Stimulated activated CD8-positive, alpha-beta memory T cell treated with anti-CD3 and anti-CD28 coated beads, Interleukin-7, amount 100 ng/mL, for 48 hours (primary cell): Measurements from ENCODE around the gene PRKCA.

ENCODE experiments used
- DNase-seq, 2 donors: peaks; one replicate each; pipeline ENCODE4 v3.0.0-alpha.2; 2020; ENCODE audit warnings: low read depth in 1 of 2; ENCODE audit errors: extremely low read depth in 1 of 2

Gene PRKCA

GRCh38 chr17:66748578-66748977 lies 446.2 kb downstream of the PRKCA start:
- no peak for DNase-seq

- no peak for DNase-seq
Measured at GRCh38 chr17:66749217-66749832, 446.9 kb downstream of the PRKCA start.

GRCh38 chr17:66750116-66750515 lies 447.7 kb downstream of the PRKCA start:
- no peak for DNase-seq

DNA sequence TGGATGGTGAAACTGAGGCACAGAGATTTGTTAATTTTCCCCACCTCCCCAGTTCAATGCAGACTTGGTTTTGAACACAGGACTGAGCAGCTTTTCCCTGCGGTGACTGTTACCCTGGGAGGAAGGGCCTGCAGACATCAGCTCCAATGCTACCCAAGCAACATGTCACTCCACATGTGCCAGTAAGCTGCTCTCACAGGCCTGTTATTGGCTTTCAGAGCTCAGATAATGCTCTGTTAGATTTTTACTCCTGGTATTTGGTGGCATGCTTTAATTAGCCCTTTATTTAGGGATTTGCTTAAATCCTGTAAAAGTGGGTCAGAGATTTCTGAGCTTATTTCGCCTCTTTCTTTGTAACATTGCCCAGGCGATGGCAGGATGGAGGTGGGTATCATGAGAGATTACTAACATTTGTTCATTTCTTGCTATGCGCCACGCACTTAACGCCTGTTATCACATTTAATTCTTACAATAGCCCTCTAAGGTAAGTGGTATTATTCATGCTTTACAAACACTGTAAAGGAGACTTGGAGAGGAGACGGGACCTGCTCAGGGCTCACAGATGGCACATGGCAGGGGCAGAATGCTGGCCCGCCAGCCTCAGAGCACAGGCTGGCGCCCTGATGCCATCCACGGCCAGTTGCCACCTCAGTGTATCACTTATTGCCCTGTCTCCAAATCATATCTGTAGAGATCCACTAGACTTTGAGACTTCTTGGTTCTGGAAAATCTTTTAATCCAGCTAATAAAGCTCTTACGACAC lies 448.5 kb downstream of the PRKCA start:
- no peak for DNase-seq

DNA sequence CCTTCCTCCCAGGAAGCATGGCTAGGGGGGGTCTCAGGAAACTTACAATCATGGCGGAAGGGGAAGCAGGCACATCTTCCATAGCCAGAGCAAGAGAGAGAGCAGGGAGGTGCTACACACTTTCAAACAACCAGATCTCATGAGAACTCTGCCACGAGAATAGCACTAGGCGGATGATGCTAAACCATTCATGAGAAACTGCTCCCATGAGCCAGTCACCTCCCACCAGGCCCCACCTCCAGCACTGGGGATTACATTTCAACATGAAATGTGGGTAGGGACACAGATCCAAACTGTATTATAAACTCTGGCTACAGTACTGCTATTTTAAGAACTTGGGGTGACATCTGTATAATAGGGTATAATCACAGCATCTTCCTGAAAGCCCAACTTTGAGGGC lies 449.4 kb downstream of the PRKCA start:
- DNase-seq = no peak

- no peak for DNase-seq
Measured at GRCh38 chr17:66752411-66752810, 450.0 kb downstream of the PRKCA start.

DNA sequence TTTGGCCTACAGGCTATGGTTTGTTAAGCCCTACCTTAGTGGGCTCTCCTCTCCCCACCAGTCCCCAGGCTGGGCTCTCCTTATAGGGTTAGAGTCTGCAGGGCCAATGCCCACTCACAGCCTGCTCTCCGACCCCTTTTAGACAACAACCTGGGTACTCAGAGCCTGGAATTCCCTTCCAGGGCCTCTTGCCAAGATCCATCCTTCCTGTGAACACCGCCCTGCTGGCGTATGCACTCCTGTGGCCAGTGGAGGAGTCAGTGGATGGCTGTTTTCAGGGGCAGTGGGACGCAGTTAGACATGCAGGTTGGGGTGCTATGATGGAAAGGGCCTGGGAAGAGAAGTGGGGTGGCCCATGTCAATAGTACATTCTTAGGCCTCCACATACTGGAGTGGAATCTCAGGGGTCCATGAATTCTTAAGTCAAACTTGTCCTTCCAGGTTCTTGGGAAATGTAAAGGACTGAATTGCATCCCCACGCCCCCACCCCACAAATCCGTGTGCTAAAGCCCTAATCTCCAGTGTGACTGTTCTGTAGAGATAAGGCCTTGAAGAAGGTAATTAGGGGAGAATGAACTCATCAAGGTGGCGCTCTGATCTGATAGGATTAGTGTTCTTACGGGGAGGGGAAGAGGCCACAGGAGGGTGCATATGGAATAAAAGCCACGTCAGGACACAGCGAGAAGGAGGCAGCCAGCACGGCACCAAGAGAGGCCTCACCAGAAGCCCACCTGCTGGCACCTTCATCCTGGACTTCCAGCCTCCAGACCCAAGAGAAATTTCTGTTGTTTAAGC lies 450.9 kb downstream of the PRKCA start:
- DNase-seq = no peak

GRCh38 chr17:66755101-66755943 lies 452.9 kb downstream of the PRKCA start:
- DNase-seq = no peak

GRCh38 chr17:66755944-66756290 lies 453.5 kb downstream of the PRKCA start:
- no peak for DNase-seq

- DNase-seq = no peak
Measured at GRCh38 chr17:66760324-66760723, 457.9 kb downstream of the PRKCA start.

- no peak for DNase-seq
Measured at GRCh38 chr17:66762276-66762675, 459.9 kb downstream of the PRKCA start.

DNA sequence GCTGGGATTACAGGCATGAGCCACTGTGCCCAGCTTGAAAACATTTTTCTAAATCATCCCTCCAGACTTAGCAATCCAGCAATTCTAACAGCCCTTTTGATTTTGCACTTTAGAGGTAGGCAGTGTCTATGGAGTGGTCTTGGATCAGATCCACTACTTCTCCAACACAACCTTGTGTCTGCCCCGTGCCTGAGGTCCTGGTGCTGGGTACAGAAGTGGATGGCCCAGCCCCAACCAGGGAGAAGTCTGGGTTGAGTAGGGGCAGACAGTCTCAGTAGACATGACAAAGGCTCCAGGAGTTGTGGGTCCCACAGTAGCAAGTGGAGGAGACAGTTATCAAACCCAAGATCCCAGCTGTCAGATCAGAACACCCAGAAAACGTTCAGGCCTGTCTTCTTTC lies 460.6 kb downstream of the PRKCA start:
- no peak for DNase-seq

GRCh38 chr17:66764506-66764905 lies 462.1 kb downstream of the PRKCA start:
- DNase-seq = no peak

- DNase-seq = no peak
Measured at GRCh38 chr17:66767154-66767933, 464.9 kb downstream of the PRKCA start.

- DNase-seq = no peak
Measured at GRCh38 chr17:66769911-66770310, 467.5 kb downstream of the PRKCA start.

GRCh38 chr17:66772148-66772812 lies 469.9 kb downstream of the PRKCA start:
- no peak for DNase-seq

- DNase-seq = no peak
Measured at GRCh38 chr17:66775271-66775670, 472.9 kb downstream of the PRKCA start.

DNA sequence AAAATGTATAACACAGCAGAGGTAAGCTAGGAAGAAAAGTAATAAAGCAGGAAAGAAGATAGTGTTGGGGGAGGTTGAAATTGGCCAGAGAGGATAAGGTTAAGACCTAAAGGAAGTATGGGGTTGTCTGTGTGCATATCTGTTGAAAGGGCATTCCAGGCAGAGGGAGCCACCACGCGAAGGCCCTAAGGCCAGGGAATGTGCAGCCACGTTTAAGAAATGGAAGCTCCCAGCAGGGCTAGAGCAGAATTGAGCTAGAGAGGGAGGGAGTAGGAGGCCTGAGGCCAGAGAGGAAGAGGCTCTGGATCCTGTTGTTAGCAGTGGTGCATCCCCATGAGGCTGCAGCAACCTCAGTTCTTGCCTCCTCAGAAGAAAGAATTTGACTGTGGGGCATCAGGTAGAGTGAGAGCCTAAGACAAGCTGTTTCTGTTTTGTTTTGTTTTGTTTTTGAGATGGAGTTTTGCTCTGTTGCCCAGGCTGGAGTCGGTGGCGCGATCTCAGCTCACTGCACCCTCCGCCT lies 473.5 kb downstream of the PRKCA start:
- DNase-seq = no peak

DNA sequence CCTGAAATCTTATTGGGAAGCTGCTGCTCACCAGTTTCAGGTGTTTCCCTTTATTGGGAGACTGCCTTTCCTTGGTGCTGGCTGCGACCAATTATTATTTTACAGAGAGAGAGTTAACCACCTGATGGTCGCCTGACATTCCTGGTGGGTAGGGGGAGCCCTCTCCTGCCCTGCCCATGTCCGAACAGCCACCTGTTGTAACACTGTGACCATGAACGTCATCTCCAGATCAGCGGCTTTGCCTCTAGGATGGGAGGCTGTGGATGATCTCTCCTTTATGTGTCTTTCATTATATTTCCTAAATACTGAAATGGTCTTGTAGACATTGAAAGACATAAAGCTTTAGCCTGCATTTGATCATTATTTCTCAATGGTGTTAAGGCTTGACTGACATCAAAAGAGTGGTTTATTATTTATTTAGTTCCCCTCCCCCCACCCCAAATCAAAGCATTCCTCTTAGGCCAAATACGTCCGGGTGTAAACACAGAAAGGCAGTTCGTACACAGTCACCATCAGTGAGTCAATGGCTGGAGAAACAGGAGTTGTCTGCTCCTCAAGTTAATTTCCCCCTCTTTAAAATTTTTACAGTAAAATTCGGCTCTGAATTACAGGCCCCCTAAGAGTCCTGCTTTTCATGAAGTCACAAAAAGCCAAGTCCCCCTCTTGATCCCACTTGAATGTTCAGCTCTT lies 474.7 kb downstream of the PRKCA start:
- no peak for DNase-seq
